Muscle layer of colon (tissue), 2 donors: Measurements from ENCODE around the gene RSU1.

Experiments
- H3K27ac ChIP-seq: one replicate; pipeline ENCODE4 v1.7.0; 2013; ENCODE audit warnings: low read depth, mild to moderate bottlenecking, low read length, moderate library complexity
- H3K27me3 ChIP-seq, 2 donors: one replicate each; pipeline ENCODE4 v1.7.0; 2013; ENCODE audit warnings: low read length in 2 of 2, mild to moderate bottlenecking in 2 of 2; ENCODE audit not compliant: insufficient read depth in 2 of 2, control insufficient read depth in 1 of 2
- H3K36me3 ChIP-seq: one replicate; pipeline ENCODE4 v1.7.0; 2013; ENCODE audit warnings: mild to moderate bottlenecking, low read length; ENCODE audit not compliant: insufficient read depth
- H3K4me1 ChIP-seq: one replicate; pipeline ENCODE4 v1.7.0; 2013; ENCODE audit warnings: mild to moderate bottlenecking, low read length; ENCODE audit not compliant: insufficient read depth
- H3K4me3 ChIP-seq, 2 donors: one replicate each; pipeline ENCODE4 v1.7.0; 2013; ENCODE audit warnings: low read length in 2 of 2, low read depth in 1 of 2, mild to moderate bottlenecking in 1 of 2, moderate library complexity in 1 of 2
- H3K9ac ChIP-seq: one replicate; pipeline ENCODE4 v1.7.0; 2013; ENCODE audit warnings: low read length
- H3K9me3 ChIP-seq: one replicate; pipeline ENCODE4 v1.7.0; 2013; ENCODE audit warnings: mild to moderate bottlenecking, low read length
- donor health status: abdominal sarcoma.
- donor health status: Adenocarcinoma of cecum.

RSU1 gene

DNA sequence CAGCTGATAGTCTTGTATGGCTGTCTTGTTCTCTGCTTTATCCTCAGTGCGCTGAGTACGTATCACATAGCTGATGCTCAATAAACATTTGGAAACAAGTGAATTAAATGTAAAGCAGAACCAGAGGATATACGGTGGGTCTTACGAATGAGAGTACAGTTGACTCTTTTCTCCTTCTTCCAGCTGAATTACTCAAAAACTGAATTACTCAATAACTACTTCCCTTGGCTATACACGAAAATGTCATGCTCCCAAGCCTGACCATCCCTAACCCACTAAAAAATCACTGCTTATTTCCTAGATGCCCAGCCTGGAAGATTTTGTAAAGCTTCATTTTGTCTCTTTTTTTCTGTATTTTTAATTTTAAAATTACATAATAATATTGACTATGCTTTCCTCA is 3.2 kb upstream of the RSU1 start:
- Histone ChIP-seq H3K9me3 (no peaks in the 10 kb centered on the region), H3K4me3 (no peak overlapping the region), H3K9ac (no peak overlapping the region), H3K36me3 (no peaks in the 10 kb centered on the region), H3K4me1 (peaks cover 16% of the 10 kb centered on the region), H3K27me3 (no peaks in the 10 kb centered on the region), H3K27ac (no peak overlapping the region)

DNA sequence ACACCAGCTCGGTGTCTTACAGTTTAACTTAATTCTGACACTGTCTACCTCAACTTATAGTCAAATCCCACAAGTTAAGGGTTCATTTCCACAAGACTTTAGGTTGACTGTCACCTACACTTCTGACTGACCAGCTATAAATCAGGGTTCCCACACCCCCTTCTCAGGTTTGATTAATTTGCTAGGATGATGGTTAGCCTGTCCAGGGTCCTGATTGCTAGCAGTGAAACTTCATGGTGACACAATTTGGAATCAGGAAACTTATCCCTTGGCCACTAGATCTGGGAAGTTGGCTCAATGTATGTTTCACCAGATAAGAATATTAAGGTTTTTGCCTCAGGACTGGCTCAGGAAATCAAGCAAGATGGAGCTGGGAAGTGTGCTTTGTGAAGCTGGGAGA is 2.8 kb upstream of the RSU1 start:
- Histone ChIP-seq H3K9me3 (no peaks in the 10 kb centered on the region), H3K27ac (no peak overlapping the region), H3K9ac (no peak overlapping the region)

DNA sequence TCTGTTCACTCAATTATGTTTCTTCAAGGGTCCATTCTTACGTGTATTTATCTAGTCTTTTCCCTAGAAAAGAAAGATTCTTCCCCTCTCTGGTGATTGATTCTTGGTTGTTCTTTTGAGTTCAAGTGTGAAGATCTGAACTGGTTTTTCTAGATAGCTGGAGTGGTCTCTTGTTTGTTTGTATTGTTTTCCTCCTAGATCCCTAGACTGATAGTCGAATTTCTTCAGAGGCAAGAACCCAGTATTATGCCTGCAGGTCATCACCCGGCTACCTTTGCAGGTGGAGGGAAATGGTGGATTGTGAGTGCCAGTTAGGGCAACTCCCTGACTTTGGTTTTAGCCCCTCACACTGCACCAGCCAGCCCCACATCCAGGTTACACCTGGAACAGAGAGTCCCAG is 2.2 kb upstream of the RSU1 start:
- H3K9ac ChIP-seq, result no peak overlapping the region
- no peak overlapping the region for H3K4me3 ChIP-seq
- H3K36me3 ChIP-seq, result no peaks in the 10 kb centered on the region
- no peak overlapping the region for H3K27ac ChIP-seq
- no peaks in the 10 kb centered on the region for H3K9me3 ChIP-seq
- H3K27me3 ChIP-seq, result no peaks in the 10 kb centered on the region
- peaks cover 24% of the 10 kb centered on the region for H3K4me1 ChIP-seq

More for the DNA sequence above, 2.8 kb upstream of the RSU1 start:
- no peak overlapping the region for H3K4me3 ChIP-seq
- no peaks in the 10 kb centered on the region for H3K36me3 ChIP-seq
- no peaks in the 10 kb centered on the region for H3K27me3 ChIP-seq
- H3K4me1 ChIP-seq, result peaks cover 20% of the 10 kb centered on the region

DNA sequence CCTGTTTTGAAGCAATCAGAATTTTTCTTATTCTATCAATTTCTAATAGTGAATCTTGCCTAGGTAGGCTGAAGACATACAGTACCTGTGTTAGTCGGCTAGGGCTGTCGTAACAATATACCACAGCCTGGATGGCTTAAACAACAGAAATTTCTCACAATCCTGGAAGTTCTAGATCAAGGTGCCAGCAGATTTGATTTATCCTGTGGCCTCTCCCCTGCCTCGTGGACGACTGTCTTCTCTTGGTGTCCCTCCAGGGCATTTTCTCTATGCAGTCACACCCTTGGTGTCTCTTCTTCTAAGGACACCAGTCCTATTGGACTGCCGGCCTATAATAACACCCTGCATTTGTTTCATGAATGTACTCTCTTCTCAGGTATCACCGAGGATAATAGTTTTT is 1.8 kb upstream of the RSU1 start:
- H3K36me3 ChIP-seq, result no peaks in the 10 kb centered on the region
- no peak overlapping the region for H3K27ac ChIP-seq
- no peak overlapping the region for H3K4me3 ChIP-seq

DNA sequence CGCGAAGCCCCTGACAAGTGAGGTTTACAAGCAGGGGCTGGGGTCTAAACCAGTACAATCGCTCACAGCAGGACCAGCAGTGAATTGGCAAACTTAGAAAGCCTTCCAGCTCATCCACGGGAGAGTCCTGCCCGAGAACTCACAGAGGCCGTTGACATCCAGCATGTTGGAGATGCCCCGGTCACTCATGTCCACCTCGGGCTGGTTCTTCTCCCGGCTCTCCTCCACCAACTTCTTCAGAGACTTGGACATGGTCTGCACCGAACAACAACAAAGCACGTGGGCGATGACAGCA is 447 bp downstream of the RSU1 start:
- Histone ChIP-seq H3K36me3 (no peaks in the 10 kb centered on the region), H3K27ac (peak overlapping the region; percentile 75), H3K4me3 (peak overlapping the region; percentile 69 to 75), H3K4me1 (peaks cover 24% of the 10 kb centered on the region), H3K9me3 (no peaks in the 10 kb centered on the region), H3K27me3 (no peaks in the 10 kb centered on the region), H3K9ac (no peak overlapping the region)

More for the DNA sequence above, 1.8 kb upstream of the RSU1 start:
- no peaks in the 10 kb centered on the region for H3K9me3 ChIP-seq
- H3K4me1 ChIP-seq, result peaks cover 24% of the 10 kb centered on the region
- H3K27me3 ChIP-seq, result no peaks in the 10 kb centered on the region
- no peak overlapping the region for H3K9ac ChIP-seq

DNA sequence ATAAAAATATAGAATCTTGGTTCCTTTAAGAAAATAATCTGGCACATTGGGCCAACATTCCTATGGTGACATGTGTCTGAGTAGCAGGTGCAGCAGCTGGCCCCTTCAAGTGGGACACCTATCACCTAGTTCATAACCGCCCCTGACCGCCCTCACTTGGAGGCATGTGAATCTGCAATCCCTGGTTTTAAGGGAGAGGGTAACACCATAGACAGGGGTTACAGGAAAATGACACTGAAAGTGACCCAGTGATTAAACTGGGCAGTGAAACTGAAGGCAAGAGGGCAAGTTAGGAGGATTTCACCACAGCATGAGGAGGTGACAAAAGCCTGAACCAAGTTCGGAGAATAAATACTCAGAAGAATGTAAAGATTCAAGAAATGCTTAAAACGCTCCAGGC is 1.1 kb downstream of the RSU1 start:
- no peak overlapping the region for H3K27ac ChIP-seq

DNA sequence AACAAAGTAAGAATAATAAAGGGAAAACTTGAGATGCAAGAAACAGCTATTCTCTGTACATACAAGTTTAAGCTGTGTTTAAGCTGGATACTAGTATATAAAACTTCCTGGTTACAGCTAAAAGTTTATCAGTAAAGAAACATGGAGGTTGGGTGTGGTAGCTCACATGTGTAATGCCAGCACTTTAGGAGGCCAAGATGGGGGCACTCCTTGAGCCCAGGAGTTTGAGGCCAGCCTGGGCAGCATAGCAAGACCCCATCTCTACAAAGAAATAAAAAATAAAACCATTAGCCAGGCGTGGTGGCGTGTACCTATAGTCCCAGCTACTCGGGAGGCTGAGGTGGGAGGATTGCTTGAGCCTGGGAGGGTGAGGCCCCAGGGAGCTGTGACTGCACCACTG is 3.2 kb downstream of the RSU1 start:
- H3K27me3 ChIP-seq, result no peaks in the 10 kb centered on the region
- no peaks in the 10 kb centered on the region for H3K9me3 ChIP-seq
- no peak overlapping the region for H3K4me3 ChIP-seq
- no peak overlapping the region for H3K9ac ChIP-seq
- H3K4me1 ChIP-seq, result peaks cover 24% of the 10 kb centered on the region
- H3K36me3 ChIP-seq, result no peaks in the 10 kb centered on the region
- H3K27ac ChIP-seq, result no peak overlapping the region

More for the DNA sequence above, 1.1 kb downstream of the RSU1 start:
- H3K27me3 ChIP-seq, result no peaks in the 10 kb centered on the region
- H3K36me3 ChIP-seq, result no peaks in the 10 kb centered on the region
- H3K9me3 ChIP-seq, result no peaks in the 10 kb centered on the region
- peaks cover 24% of the 10 kb centered on the region for H3K4me1 ChIP-seq
- H3K9ac ChIP-seq, result no peak overlapping the region
- peak overlapping the region in 1 of 2 donors; percentile 75 for H3K4me3 ChIP-seq

DNA sequence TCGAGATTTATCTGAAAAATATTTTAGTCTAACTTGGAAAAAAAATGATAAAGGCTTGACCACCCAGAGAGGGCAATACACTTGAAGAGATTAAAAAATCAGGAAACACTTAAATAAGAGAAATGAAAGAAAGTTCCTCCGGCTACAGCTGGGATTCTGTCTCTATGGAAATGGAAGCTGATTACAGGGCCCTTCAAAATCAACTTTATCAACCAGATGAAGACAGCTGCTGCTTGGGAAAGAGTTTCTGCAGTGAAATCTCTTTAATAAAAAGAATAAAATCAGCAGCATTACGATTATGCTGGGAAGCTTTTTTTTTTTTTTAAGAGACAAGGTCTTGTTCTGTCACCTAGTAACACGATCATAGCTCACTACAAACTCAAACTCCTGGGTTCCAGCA is 4.5 kb downstream of the RSU1 start:
- H3K9ac ChIP-seq, result no peak overlapping the region
- peaks cover 20% of the 10 kb centered on the region for H3K4me1 ChIP-seq
- H3K4me3 ChIP-seq, result no peak overlapping the region
- no peak overlapping the region for H3K27ac ChIP-seq
- H3K9me3 ChIP-seq, result no peaks in the 10 kb centered on the region
- no peaks in the 10 kb centered on the region for H3K27me3 ChIP-seq
- H3K36me3 ChIP-seq, result no peaks in the 10 kb centered on the region

DNA sequence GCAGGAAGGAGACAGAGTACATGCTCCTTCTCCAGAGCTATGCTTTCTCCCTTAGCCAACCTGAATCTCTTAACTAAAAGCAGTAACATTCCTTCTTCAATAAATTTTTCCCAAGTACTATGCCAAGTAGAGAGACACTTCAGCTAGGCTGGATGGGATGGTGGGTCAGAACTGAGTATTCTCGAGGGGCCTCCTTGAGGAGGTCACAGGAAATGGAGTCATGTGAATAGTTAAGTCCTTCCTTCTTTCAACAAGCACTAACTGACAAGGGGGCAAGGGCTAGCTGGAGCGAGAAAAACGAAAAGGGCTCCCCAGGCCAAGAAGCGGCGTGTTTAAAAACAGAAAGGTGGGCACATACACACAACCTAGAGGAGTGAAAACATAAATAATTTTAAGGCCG is 5.5 kb downstream of the RSU1 start:
- Histone ChIP-seq H3K9me3 (no peaks in the 10 kb centered on the region), H3K4me3 (no peak overlapping the region), H3K36me3 (no peaks in the 10 kb centered on the region), H3K27me3 (no peaks in the 10 kb centered on the region), H3K9ac (no peak overlapping the region), H3K27ac (no peak overlapping the region), H3K4me1 (peaks cover 20% of the 10 kb centered on the region)

DNA sequence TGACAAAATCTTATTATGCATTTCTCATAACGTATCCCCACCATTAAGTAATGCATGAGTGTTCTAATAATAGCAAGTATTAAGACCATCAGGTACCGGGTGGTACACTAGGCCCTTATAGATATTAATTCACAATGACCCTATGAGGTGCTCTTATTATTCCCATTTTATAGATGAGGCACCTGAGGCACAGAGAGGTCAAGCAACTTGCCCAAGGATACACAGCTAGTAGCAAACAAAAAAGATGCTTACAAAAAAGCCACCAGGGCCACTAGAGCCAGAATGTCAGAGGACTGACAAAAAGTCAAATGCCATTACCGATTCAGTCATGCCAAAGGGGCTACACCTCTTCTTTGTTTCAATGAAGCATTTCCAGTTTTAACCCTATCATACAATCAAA is 5.9 kb downstream of the RSU1 start:
- no peaks in the 10 kb centered on the region for H3K36me3 ChIP-seq
- H3K27me3 ChIP-seq, result no peaks in the 10 kb centered on the region
- peaks cover 17% of the 10 kb centered on the region for H3K4me1 ChIP-seq
- no peak overlapping the region for H3K4me3 ChIP-seq
- H3K27ac ChIP-seq, result no peak overlapping the region
- no peak overlapping the region for H3K9ac ChIP-seq
- H3K9me3 ChIP-seq, result no peaks in the 10 kb centered on the region

DNA sequence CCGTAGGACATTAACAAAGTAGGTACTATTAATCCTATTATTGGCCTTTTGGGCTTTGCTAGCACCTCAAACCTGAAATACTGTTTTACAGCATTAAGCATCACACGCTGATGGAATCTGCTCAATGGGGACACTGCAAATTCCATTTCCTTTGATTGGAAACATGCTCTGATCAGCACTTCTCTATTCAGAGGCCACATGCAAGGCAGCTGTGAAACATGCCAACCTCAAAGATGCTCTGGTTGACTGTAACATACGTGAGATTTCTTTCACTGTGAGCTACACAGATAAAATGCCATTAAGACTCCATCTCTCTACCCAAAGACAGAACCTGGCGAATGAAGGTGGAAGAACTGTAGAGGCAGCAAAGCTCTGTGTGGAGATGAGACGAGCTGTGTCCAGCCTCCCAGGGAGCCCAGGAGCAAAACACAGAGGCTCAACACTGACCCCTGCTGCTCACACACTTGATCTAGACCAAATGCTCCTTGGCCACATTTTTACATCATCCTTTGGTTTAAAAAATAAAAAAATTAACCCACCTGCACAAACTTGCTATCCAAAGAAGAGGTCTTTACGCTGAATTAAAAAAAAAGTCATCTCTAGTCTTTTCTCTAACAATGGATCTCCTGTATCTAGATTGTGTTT is 8.0 kb downstream of the RSU1 start:
- H3K27ac ChIP-seq, result no peak overlapping the region
- H3K9me3 ChIP-seq, result no peaks in the 10 kb centered on the region
- no peak overlapping the region for H3K4me3 ChIP-seq
- H3K36me3 ChIP-seq, result no peaks in the 10 kb centered on the region
- H3K27me3 ChIP-seq, result no peaks in the 10 kb centered on the region
- no peaks in the 10 kb centered on the region for H3K4me1 ChIP-seq
- no peak overlapping the region for H3K9ac ChIP-seq

DNA sequence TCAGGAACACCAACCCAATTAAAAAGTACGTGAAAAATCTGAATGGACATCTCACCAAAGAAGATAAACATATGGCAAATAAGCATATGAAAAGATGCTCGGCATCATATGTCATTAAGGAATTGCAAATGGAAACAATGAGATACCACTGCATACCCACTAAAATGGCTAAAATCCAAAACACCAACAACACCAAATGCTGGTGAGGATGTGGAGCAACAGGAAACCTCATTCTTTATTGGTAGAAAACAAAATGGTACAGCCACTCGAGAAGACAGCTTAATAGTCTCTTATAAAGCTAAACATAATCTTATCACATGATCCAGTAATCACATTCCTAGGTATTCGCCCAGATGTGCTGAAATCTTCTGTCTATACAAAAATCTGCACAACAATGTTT is 13.1 kb downstream of the RSU1 start:
- Histone ChIP-seq H3K27me3 (no peaks in the 10 kb centered on the region), H3K9me3 (no peaks in the 10 kb centered on the region), H3K4me1 (no peaks in the 10 kb centered on the region), H3K36me3 (no peaks in the 10 kb centered on the region), H3K9ac (no peak overlapping the region), H3K27ac (no peak overlapping the region), H3K4me3 (no peak overlapping the region)
